PFSK-1 (cell line): ENCODE data around the gene SERPINB2.

Experiments used
- FOXP2 ChIP-seq: optimal IDR thresholded peaks from 2 replicates; pipeline ENCODE3; 2011; ENCODE audit warnings: borderline replicate concordance, control low read depth, inconsistent platforms; ENCODE audit not compliant: insufficient read depth; ENCODE audit errors: extremely low read length, extremely low read depth
- POLR2AphosphoS5 ChIP-seq: IDR thresholded peaks from 2 replicates; pipeline ENCODE4 v1.6.1; 2012; ENCODE audit warnings: low read depth, mild to moderate bottlenecking, control low read depth, low read length, moderate library complexity
- SIN3A ChIP-seq: IDR thresholded peaks from 2 replicates; pipeline ENCODE4 v1.6.1; 2012; ENCODE audit warnings: mild to moderate bottlenecking, low read length, moderate library complexity, borderline replicate concordance; ENCODE audit not compliant: insufficient read depth
- TAF1 ChIP-seq: IDR thresholded peaks from 2 replicates; pipeline ENCODE4 v1.6.1; 2012; ENCODE audit warnings: low read length, control low read depth, borderline replicate concordance; ENCODE audit not compliant: insufficient read depth
- TF ChIP-seq, protein P1 (sequence below), 2 experiments: IDR thresholded peaks; 2 replicates each; pipeline versions ENCODE4 v1.6.1 to v1.8.0; 2011 to 2012; ENCODE audit warnings: low read depth in 2 of 2, low read length in 2 of 2, control low read depth in 1 of 2, inconsistent platforms in 1 of 2, mild to moderate bottlenecking in 1 of 2, moderate library complexity in 1 of 2; ENCODE audit not compliant: insufficient read depth in 1 of 2

The SERPINB2 gene

DNA sequence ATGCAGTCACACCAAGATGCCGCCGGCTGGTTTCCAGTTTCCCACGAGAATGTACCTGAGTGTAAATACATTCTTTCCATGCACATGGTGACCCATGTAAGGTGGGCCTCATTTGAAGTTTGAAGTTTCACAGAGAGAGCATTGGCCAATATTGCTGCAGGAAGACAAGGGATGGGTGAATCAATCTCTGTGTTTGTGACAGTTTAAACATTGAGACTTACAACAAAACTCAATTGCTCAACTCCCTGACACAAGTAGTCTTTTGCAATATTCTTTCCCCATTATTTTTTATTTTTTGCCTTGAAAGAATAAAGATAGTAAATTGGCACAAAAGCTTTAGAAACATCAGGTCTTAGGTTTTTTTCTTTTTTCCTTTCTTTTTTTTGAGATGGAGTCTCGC, 5.1 kb downstream of the SERPINB2 start:
- TF ChIP-seq FOXP2 (no peak), POLR2AphosphoS5 (no peak), TAF1 (no peak), SIN3A (no peak)
- TF ChIP-seq, protein P1, sequence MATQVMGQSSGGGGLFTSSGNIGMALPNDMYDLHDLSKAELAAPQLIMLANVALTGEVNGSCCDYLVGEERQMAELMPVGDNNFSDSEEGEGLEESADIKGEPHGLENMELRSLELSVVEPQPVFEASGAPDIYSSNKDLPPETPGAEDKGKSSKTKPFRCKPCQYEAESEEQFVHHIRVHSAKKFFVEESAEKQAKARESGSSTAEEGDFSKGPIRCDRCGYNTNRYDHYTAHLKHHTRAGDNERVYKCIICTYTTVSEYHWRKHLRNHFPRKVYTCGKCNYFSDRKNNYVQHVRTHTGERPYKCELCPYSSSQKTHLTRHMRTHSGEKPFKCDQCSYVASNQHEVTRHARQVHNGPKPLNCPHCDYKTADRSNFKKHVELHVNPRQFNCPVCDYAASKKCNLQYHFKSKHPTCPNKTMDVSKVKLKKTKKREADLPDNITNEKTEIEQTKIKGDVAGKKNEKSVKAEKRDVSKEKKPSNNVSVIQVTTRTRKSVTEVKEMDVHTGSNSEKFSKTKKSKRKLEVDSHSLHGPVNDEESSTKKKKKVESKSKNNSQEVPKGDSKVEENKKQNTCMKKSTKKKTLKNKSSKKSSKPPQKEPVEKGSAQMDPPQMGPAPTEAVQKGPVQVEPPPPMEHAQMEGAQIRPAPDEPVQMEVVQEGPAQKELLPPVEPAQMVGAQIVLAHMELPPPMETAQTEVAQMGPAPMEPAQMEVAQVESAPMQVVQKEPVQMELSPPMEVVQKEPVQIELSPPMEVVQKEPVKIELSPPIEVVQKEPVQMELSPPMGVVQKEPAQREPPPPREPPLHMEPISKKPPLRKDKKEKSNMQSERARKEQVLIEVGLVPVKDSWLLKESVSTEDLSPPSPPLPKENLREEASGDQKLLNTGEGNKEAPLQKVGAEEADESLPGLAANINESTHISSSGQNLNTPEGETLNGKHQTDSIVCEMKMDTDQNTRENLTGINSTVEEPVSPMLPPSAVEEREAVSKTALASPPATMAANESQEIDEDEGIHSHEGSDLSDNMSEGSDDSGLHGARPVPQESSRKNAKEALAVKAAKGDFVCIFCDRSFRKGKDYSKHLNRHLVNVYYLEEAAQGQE (IDR thresholded peaks at IDR 0.05; ENCODE audit: insufficient read depth in 1 of 2, low read depth in 2 of 2, low read length in 2 of 2) = no peak

DNA sequence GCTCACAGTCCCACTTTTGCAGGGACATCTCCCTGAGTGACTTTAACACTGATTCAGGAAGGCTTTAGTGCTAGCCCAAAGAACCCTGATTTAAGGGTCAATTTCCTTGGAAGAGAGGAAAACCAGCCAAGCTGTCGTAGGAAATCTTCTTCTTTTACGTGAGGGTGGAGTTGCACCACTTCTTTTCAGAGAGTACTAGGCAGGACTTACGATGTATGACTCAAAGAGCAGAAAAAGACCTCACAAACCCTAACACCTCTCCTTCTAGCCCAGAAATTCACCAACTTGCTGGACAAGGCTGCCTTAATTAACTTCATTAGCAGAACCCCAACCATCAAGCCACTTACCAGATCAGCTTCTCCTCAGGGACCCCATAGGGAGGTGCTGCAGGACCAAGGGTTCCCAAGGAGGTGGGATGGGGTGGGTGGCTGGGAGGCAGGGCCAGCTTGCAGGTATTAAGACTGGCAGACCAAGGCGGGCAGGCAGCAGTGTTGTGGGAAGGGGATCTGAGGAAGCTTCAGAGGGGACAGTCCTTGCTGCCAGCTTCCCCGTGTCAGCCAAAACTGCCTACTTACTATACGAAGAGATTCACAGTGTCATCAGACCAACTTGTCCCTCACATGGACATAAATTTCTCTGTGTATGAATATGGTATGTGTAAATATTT, 6.7 kb downstream of the SERPINB2 start:
- TF ChIP-seq POLR2AphosphoS5 (no peak), SIN3A (no peak), TAF1 (no peak), FOXP2 (no peak)
- TF ChIP-seq, protein P1 (IDR thresholded peaks at IDR 0.05; ENCODE audit: insufficient read depth in 1 of 2, low read depth in 2 of 2, low read length in 2 of 2) = no peak

DNA sequence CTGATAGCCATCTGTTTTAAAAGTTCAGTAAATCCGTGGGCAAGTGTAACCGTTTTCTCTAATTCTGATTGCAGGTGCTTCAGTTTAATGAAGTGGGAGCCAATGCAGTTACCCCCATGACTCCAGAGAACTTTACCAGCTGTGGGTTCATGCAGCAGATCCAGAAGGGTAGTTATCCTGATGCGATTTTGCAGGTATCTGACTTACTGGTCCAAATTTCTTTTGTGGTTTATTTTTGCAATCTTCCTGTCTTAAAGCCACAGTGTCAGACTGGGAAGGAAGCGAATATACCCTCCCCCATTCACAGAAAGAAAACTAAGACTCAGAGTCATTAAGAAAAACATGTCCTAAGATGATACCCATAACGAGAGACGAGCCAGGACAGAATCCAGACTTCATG, 7.7 kb downstream of the SERPINB2 start:
- TF ChIP-seq TAF1 (no peak), FOXP2 (no peak)

DNA sequence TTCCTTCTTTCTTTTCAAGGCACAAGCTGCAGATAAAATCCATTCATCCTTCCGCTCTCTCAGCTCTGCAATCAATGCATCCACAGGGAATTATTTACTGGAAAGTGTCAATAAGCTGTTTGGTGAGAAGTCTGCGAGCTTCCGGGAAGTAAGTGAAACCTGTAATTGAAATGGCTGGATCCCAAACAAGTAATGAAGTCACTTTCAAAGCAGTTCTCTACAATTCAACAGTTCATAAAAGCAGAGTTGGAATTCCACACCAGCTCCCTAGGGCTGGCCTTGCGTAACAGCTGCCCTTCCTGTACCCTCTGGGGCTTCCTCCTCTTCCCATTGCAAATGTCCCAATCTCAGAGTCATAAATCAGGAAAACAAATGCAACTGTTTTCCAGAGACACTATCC, 9.6 kb downstream of the SERPINB2 start:
- TF ChIP-seq TAF1 (no peak), POLR2AphosphoS5 (no peak), FOXP2 (peak; percentile 22), SIN3A (no peak)
- TF ChIP-seq, protein P1 (IDR thresholded peaks at IDR 0.05; ENCODE audit: insufficient read depth in 1 of 2, low read depth in 2 of 2, low read length in 2 of 2) = no peak

DNA sequence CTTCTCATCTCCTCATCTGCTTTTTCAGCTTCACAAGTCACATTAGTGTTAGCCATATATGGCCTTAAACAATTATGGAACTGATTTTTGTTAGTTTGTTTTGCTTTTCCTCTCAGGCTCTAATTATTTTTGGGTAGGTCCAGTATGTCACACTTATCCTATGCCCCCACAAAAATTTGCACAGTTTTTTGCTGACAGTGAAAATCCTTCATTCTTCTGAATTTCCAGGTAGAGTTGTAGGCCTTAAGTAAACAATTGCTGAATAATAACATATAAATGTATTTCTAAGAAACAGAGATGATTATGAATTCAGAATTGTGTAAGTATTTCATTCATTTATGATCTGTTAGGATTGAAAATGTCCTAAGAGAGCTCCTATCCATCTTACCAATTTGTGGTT, 11.7 kb downstream of the SERPINB2 start:
- no peak for TF ChIP-seq POLR2AphosphoS5
- no peak for TF ChIP-seq FOXP2
- TF ChIP-seq SIN3A = no peak
- TF ChIP-seq TAF1 = no peak
- TF ChIP-seq, protein P1 (IDR thresholded peaks at IDR 0.05; ENCODE audit: insufficient read depth in 1 of 2, low read depth in 2 of 2, low read length in 2 of 2) = no peak
